ENCODE results near the gene PHGDH. TPM values are rescaled to one million over a fixed set of nuclear protein-coding genes. Genes with fewer than 3 reads are reported as not detected.

Gene PHGDH
- total and polyA plus RNA-seq, 2 donors (not counting 3 experiments of a cell fraction or from before 2014, with no cell fraction given), result 37.9 to 120 TPM

DNA sequence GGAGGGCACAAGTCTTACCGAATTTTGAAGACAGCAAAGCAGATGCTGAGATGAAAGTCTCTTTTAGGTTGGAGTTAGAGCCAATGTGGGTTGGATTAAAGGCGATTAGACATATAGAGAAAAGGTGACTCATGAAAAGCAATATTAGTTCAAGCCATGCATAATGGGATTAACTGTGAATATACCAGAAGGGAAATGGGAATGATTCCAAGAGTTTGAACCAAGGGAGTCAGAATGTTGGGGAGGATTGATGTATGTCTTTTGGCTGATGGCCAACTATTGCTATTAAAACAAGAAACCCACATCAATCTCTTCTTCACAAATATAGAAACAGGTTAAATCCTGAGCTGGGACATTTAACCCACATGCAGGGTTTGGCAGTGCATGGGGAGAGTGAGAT lies 55.8 kb downstream of the PHGDH start:
- no TSS peak for BruUV-seq (replicated peaks)
- no peaks in the 10 kb centered on the region for H3K4me1 ChIP-seq (ENCODE audit: control insufficient read depth, extremely low read depth, insufficient read depth, low read length)

More for the DNA sequence above, 55.8 kb downstream of the PHGDH start:
- Histone ChIP-seq H4K20me1 (replicated peaks; ENCODE audit: control insufficient read depth, extremely low read depth, insufficient read depth, low read length) (no peaks in the 10 kb centered on the region), H3K9me1 (replicated peaks; ENCODE audit: control insufficient read depth, extremely low read depth, insufficient read depth, low read length) (no peaks in the 10 kb centered on the region), H2AFZ (ENCODE audit: low read depth, low read length) (no peak overlapping the region), H3K27me3 (ENCODE audit: control insufficient read depth in 2 of 2, insufficient read depth in 2 of 2, low read length in 2 of 2) (peaks cover 15 to 25% of the 10 kb centered on the region in 2 experiments), H3K4me3 (replicated peaks in 1 of 3; ENCODE audit: insufficient read depth in 1 of 3, low read depth in 1 of 3, low read length in 3 of 3) (no peak overlapping the region), H3K9me3 (replicated peaks; ENCODE audit: control insufficient read depth, insufficient read depth, low read length) (no peaks in the 10 kb centered on the region), H3K36me3 (ENCODE audit: control insufficient read depth in 2 of 2, extremely low read depth in 1 of 2, insufficient read depth in 2 of 2, low read length in 2 of 2) (no peaks in the 10 kb centered on the region), H3K9ac (replicated peaks; ENCODE audit: extremely low read depth, insufficient read depth, low read length) (no peak overlapping the region), H3K79me2 (ENCODE audit: control insufficient read depth, insufficient read depth, low read length) (no peaks in the 10 kb centered on the region), H3K4me2 (ENCODE audit: insufficient read depth, low read length) (no peak overlapping the region), H3K27ac (ENCODE audit: insufficient read depth, low read depth, low read length) (no peak overlapping the region)
- DNase-seq (ENCODE audit: low read depth, low spot score) (no peak), FAIRE-seq (no peak)
- TF ChIP-seq FOS (IDR thresholded peaks at IDR 0.05; ENCODE audit: borderline replicate concordance, insufficient read depth, low read length), result no peak
- TF ChIP-seq GATA2 (IDR thresholded peaks at IDR 0.05; ENCODE audit: insufficient read depth, insufficient read length, low read depth, low read length), result no peak
- TF ChIP-seq MYC (IDR thresholded peaks at IDR 0.05; ENCODE audit: low read depth, low read length), result no peak
- TF ChIP-seq POLR2AphosphoS5 (IDR thresholded peaks at IDR 0.05; ENCODE audit: insufficient read depth, low read depth, low read length), result no peak
- TF ChIP-seq, protein P1, sequence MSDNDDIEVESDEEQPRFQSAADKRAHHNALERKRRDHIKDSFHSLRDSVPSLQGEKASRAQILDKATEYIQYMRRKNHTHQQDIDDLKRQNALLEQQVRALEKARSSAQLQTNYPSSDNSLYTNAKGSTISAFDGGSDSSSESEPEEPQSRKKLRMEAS (IDR thresholded peaks at IDR 0.05; ENCODE audit: insufficient read depth, insufficient read length), result no peak
- TF ChIP-seq, protein P2, sequence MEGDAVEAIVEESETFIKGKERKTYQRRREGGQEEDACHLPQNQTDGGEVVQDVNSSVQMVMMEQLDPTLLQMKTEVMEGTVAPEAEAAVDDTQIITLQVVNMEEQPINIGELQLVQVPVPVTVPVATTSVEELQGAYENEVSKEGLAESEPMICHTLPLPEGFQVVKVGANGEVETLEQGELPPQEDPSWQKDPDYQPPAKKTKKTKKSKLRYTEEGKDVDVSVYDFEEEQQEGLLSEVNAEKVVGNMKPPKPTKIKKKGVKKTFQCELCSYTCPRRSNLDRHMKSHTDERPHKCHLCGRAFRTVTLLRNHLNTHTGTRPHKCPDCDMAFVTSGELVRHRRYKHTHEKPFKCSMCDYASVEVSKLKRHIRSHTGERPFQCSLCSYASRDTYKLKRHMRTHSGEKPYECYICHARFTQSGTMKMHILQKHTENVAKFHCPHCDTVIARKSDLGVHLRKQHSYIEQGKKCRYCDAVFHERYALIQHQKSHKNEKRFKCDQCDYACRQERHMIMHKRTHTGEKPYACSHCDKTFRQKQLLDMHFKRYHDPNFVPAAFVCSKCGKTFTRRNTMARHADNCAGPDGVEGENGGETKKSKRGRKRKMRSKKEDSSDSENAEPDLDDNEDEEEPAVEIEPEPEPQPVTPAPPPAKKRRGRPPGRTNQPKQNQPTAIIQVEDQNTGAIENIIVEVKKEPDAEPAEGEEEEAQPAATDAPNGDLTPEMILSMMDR (IDR thresholded peaks at IDR 0.05; ENCODE audit: extremely low read depth in 1 of 2, insufficient read depth in 1 of 2, low read depth in 1 of 2, low read length in 2 of 2), result no peak
- TF ChIP-seq EZH2 (IDR thresholded peaks at IDR 0.05; ENCODE audit: borderline replicate concordance, low read depth, low read length, severe bottlenecking), result no peak
- no peak for TF ChIP-seq POLR2A (IDR thresholded peaks at IDR 0.05; ENCODE audit: low read depth, low read length)
- no peak for TF ChIP-seq JUN (IDR thresholded peaks at IDR 0.05; ENCODE audit: borderline replicate concordance, insufficient read depth, insufficient read length, low read depth)
- intact Hi-C loops (cut with micrococcal nuclease) (no loop called here), dilution Hi-C loops (cut with MboI; ENCODE audit: extremely low pct_ligation_motif_present, low sequenced_read_pairs) (no loop called here)
- ChIA-PET CTCF (interaction anchor here (2.2 kb wide), 1 partner anchor 22 kb away, joined by 9 read pairs; no protein-coding TSS in a partner anchor), POLR2A (no interaction called here)
